HCT116 (cell line): ENCODE data around the gene ADD2. TPM values are rescaled to one million over a fixed set of nuclear protein-coding genes. Genes with fewer than 3 reads are reported as not detected.

Experiments used
- ATAC-seq: fragments of 200-7000 bp; cut with Tn5 transposase; 2 replicates; pipeline ENCODE4 v1.9.1; 2020; ENCODE audit warnings: mild to moderate bottlenecking, moderate library complexity
- BruUV-seq: library from RNA; stranded (reverse); fragments of 400-500 nt; replicated peaks from 2 replicates; lab custom pipeline; 2021; lab: Mats Ljungman, UMichigan
- CTCF ChIA-PET: fragments of 300-600 bp; sonication (Branson Sonifier 250); formaldehyde crosslinking; loops from one replicate; lab custom pipeline; 2021; ENCODE audit warnings: antibody characterized with exemption; lab: Charles Lee
- POLR2A ChIA-PET: fragments of 300-600, 350-600 bp; sonication (Branson Sonifier 250); formaldehyde crosslinking; loops from one replicate; lab custom pipeline; 2021; ENCODE audit warnings: antibody characterized with exemption; lab: Charles Lee
- RAD21 ChIA-PET, 2 experiments: fragments of 300-600 bp; sonication (Branson Sonifier 250); formaldehyde crosslinking; loops; one replicate each; lab custom pipeline; 2023; ENCODE audit warnings: low total read pairs in 2 of 2; ENCODE audit not compliant: uncharacterized antibody in 2 of 2, unreplicated experiment in 2 of 2, low non-redundant PET in 1 of 2; lab: Charles Lee
- DNase-seq: peaks from one replicate; pipeline ENCODE4 v3.0.0-alpha.2; 2010; ENCODE audit warnings: low read depth, low spot score
- H2AFZ ChIP-seq: fragments of 200-600 bp; shearing (Covaris generic), sonication (generic); 2 replicates; pipeline ENCODE4 v1.6.1; 2017; ENCODE audit warnings: low read depth, mixed run types, mixed read lengths, antibody characterized with exemption, low read length; ENCODE audit not compliant: poor library complexity, severe bottlenecking
- H3K27ac ChIP-seq: 2 replicates; pipeline ENCODE4 v1.5.1; 2012; ENCODE audit warnings: low read depth, low read length
- H3K27me3 ChIP-seq: fragments of 200-600 bp; sonication (generic); 2 replicates; pipeline ENCODE4 v1.6.1; 2016; ENCODE audit warnings: mixed run types, low read length, mixed read lengths; ENCODE audit not compliant: insufficient read depth
- H3K36me3 ChIP-seq, 2 experiments: fragments of 200-500 bp in 1 of 2; fragments of 200-600 bp in 1 of 2; sonication (Bioruptor generic) in 1 of 2; sonication (generic) in 1 of 2; 2 replicates each; pipeline versions ENCODE4 v1.5.1 to v1.6.1; 2014 to 2016; ENCODE audit warnings: low read length in 2 of 2, inconsistent platforms in 1 of 2, mixed read lengths in 1 of 2, mixed run types in 1 of 2; ENCODE audit not compliant: insufficient read depth in 2 of 2, control insufficient read depth in 1 of 2
- H3K4me1 ChIP-seq, 2 experiments: fragments of 200-600 bp in 1 of 2; sonication (generic) in 1 of 2; 2 replicates each; pipeline versions ENCODE4 v1.5.1 to v1.6.1; 2012 to 2017; ENCODE audit warnings: low read length in 2 of 2, inconsistent platforms in 1 of 2, mild to moderate bottlenecking in 1 of 2, mixed read lengths in 1 of 2, mixed run types in 1 of 2, moderate library complexity in 1 of 2; ENCODE audit not compliant: insufficient read depth in 2 of 2, control insufficient read depth in 1 of 2
- H3K4me2 ChIP-seq: fragments of 200-600 bp; sonication (generic); 2 replicates; pipeline ENCODE4 v1.6.1; 2017; ENCODE audit warnings: mixed run types, low read length, mixed read lengths
- H3K4me3 ChIP-seq, 2 experiments: fragments of 200-600 bp in 1 of 2; sonication (generic) in 1 of 2; replicated peaks in 1 of 2; 2 replicates each; pipeline ENCODE4 v1.5.1; 2011 to 2016; ENCODE audit warnings: low read length in 2 of 2, control low read depth in 1 of 2, low read depth in 1 of 2, mild to moderate bottlenecking in 1 of 2, mixed read lengths in 1 of 2, mixed run types in 1 of 2
- H3K79me2 ChIP-seq: fragments of 200-600 bp; sonication (generic); 2 replicates; pipeline ENCODE4 v1.6.1; 2017; ENCODE audit warnings: mild to moderate bottlenecking, mixed run types, low read length, moderate library complexity, mixed read lengths; ENCODE audit not compliant: insufficient read depth
- H3K9ac ChIP-seq: fragments of 200-600 bp; sonication (generic); 2 replicates; pipeline ENCODE4 v1.6.1; 2016; ENCODE audit warnings: low read length, mixed read lengths
- H3K9me2 ChIP-seq: fragments of 200-600 bp; sonication (generic), shearing (Covaris generic); 2 replicates; pipeline ENCODE4 v1.6.1; 2017; ENCODE audit warnings: mixed run types, mild to moderate bottlenecking, moderate library complexity; ENCODE audit not compliant: insufficient read depth
- H3K9me3 ChIP-seq, 2 experiments: fragments of 200-500 bp in 1 of 2; fragments of 200-600 bp in 1 of 2; sonication (Bioruptor generic) in 1 of 2; sonication (generic) in 1 of 2; 2 replicates each; pipeline ENCODE4 v1.6.1; 2014 to 2017; ENCODE audit warnings: low read length in 2 of 2, mixed read lengths in 2 of 2, inconsistent platforms in 1 of 2, low read depth in 1 of 2, mild to moderate bottlenecking in 1 of 2, mixed run types in 1 of 2, moderate library complexity in 1 of 2; ENCODE audit not compliant: control insufficient read depth in 1 of 2, insufficient read depth in 1 of 2
- H4K20me1 ChIP-seq: fragments of 200-600 bp; sonication (generic), shearing (Covaris generic); 2 replicates; pipeline ENCODE4 v1.6.1; 2017; ENCODE audit warnings: mixed run types, mild to moderate bottlenecking, moderate library complexity; ENCODE audit not compliant: insufficient read depth
- CTCF ChIP-seq, 3 experiments: fragments of 200-600 bp in 1 of 3; sonication (generic) in 1 of 3; IDR thresholded peaks in 2 of 3; conservative IDR thresholded peaks in 1 of 3; 2 replicates each; pipeline ENCODE4 v1.5.1; 2012 to 2017; ENCODE audit warnings: low read depth in 2 of 3, low read length in 2 of 3, antibody characterized with exemption in 1 of 3, borderline replicate concordance in 1 of 3, control low read depth in 1 of 3, mild to moderate bottlenecking in 1 of 3, mixed read lengths in 1 of 3, mixed run types in 1 of 3, moderate library complexity in 1 of 3; ENCODE audit not compliant: insufficient read depth in 1 of 3
- EGR1 ChIP-seq: IDR thresholded peaks from 2 replicates; pipeline ENCODE4 v1.6.1; 2012; ENCODE audit warnings: low read depth
- ELF1 ChIP-seq: IDR thresholded peaks from 2 replicates; pipeline ENCODE4 v1.6.1; 2012; ENCODE audit warnings: low read depth, borderline replicate concordance
- EZH2 ChIP-seq: fragments of 200-600 bp; sonication (generic); IDR thresholded peaks from 2 replicates; pipeline ENCODE4 v1.6.1; 2017; ENCODE audit warnings: antibody characterized with exemption, mixed run types
- JUND ChIP-seq: IDR thresholded peaks from 2 replicates; pipeline ENCODE4 v1.6.1; 2012
- MAX ChIP-seq: IDR thresholded peaks from 2 replicates; pipeline ENCODE4 v1.6.1; 2012
- RAD21 ChIP-seq: IDR thresholded peaks from 2 replicates; pipeline ENCODE4 v1.6.1; 2012; ENCODE audit warnings: low read depth, mild to moderate bottlenecking
- REST ChIP-seq: IDR thresholded peaks from 2 replicates; pipeline ENCODE4 v1.6.1; 2012; ENCODE audit warnings: low read depth
- SIN3A ChIP-seq: IDR thresholded peaks from 2 replicates; pipeline ENCODE4 v1.6.1; 2012; ENCODE audit warnings: low read depth
- SP1 ChIP-seq: IDR thresholded peaks from 2 replicates; pipeline ENCODE4 v1.6.1; 2012; ENCODE audit warnings: low read depth
- SRF ChIP-seq: IDR thresholded peaks from 2 replicates; pipeline ENCODE4 v1.6.1; 2012; ENCODE audit warnings: low read depth
- YY1 ChIP-seq: IDR thresholded peaks from 2 replicates; pipeline ENCODE4 v1.6.1; 2011; ENCODE audit warnings: low read length, low read depth, moderate library complexity, mild to moderate bottlenecking; ENCODE audit not compliant: insufficient replicate concordance; ENCODE audit errors: extremely low read depth
- ZBTB33 ChIP-seq: IDR thresholded peaks from 2 replicates; pipeline ENCODE4 v1.6.1; 2011; ENCODE audit warnings: mild to moderate bottlenecking, low read length, moderate library complexity; ENCODE audit not compliant: insufficient replicate concordance; ENCODE audit errors: extremely low read depth
- intact Hi-C: fragments of 100-400 bp; cut with micrococcal nuclease; formaldehyde crosslinking; loops from 2 replicates; pipeline ENCODE4 v1.10.0; 2022
- total RNA-seq: library from RNA; stranded (reverse); gene quantifications from one replicate; pipeline ENCODE4 v1.2.1, GENCODE V29; 2021; ENCODE audit not compliant: unreplicated experiment

The ADD2 gene
- total RNA-seq, 1 experiment from 2014 or later, result 0.15 TPM

- TF ChIP-seq SRF (no peak), MAX (no peak), YY1 (no peak), JUND (no peak), RAD21 (no peak), ZBTB33 (no peak), EZH2 (no peak), SIN3A (no peak), REST (no peak), SP1 (no peak), ELF1 (no peak), EGR1 (no peak), CTCF (IDR thresholded peaks at IDR 0.05 in 2 of 3, conservative IDR thresholded peaks at IDR 0.05 in 1 of 3; ENCODE audit: borderline replicate concordance in 1 of 3, insufficient read depth in 1 of 3, low read depth in 2 of 3, low read length in 2 of 3) (no peak)
- H2AFZ ChIP-seq, result no peak overlapping the region
- no peaks in the 10 kb centered on the region for H3K9me3 ChIP-seq
- H3K4me2 ChIP-seq, result no peak overlapping the region
- no peaks in the 10 kb centered on the region for H3K36me3 ChIP-seq
- no peaks in the 10 kb centered on the region for H3K4me1 ChIP-seq
- DNase-seq, result no peak
- ATAC-seq, result no peak
- intact Hi-C loops, result no loop called here
- H4K20me1 ChIP-seq, result no peaks in the 10 kb centered on the region
- RAD21 ChIA-PET, result no interaction called here
- no peak overlapping the region for H3K27ac ChIP-seq
- CTCF ChIA-PET, result no interaction called here
- no peak overlapping the region for H3K9ac ChIP-seq
- BruUV-seq, result no TSS peak
- peaks cover 5% of the 10 kb centered on the region; the same call in 1 of the 2 replicates for H3K27me3 ChIP-seq
- H3K79me2 ChIP-seq, result no peaks in the 10 kb centered on the region
- POLR2A ChIA-PET, result no interaction called here
- H3K4me3 ChIP-seq, result no peak overlapping the region
- no peaks in the 10 kb centered on the region for H3K9me2 ChIP-seq
These were observed 56.8 kb downstream of the ADD2 start for GRCh38 chr2:70711191-70711590.
